Tibial artery (tissue), 4 donors: ENCODE measurements around the gene MAGI2.

Experiments
- DNase-seq, 2 donors: peaks; one replicate each; pipeline ENCODE4 v3.0.0-alpha.2; 2019
- H3K27ac ChIP-seq, 2 donors: fragments of 200-600 bp; sonication (generic) in 1 of 2; 1 replicate in 1 of 2; 2 replicates in 1 of 2; pipeline ENCODE4 v1.5.1; 2018 to 2019; ENCODE audit warnings: mild to moderate bottlenecking in 1 of 2
- H3K27me3 ChIP-seq, 2 donors: fragments of 200-600 bp; sonication (generic) in 1 of 2; one replicate each; pipeline versions ENCODE4 v1.5.1 to v1.6.0; 2016 to 2019
- H3K36me3 ChIP-seq, 3 donors: fragments of 200-600 bp; sonication (generic) in 2 of 3; one replicate each; pipeline ENCODE4 v1.5.1; 2016 to 2019; ENCODE audit warnings: mild to moderate bottlenecking in 2 of 3
- H3K4me1 ChIP-seq, 4 donors: fragments of 200-600 bp; sonication (generic) in 2 of 4; 1 replicate in 3 of 4; 2 replicates in 1 of 4; pipeline ENCODE4 v1.5.1; 2016 to 2019
- H3K4me3 ChIP-seq, 2 donors: fragments of 200-600 bp; sonication (generic) in 1 of 2; 1 replicate in 1 of 2; 2 replicates in 1 of 2; pipeline ENCODE4 v1.5.1; 2018 to 2019; ENCODE audit warnings: mild to moderate bottlenecking in 2 of 2
- H3K9me3 ChIP-seq, 3 donors: fragments of 200-600 bp; sonication (generic) in 1 of 3; one replicate each; pipeline ENCODE4 v1.5.1; 2016 to 2019
- CTCF ChIP-seq, 2 experiments: fragments of 200-600 bp in 1 of 2; fragments of 450-650 bp in 1 of 2; IDR thresholded peaks; one replicate each; pipeline ENCODE4 v1.5.1; 2017 to 2019; ENCODE audit warnings: antibody characterized with exemption in 2 of 2, mild to moderate bottlenecking in 1 of 2, moderate library complexity in 1 of 2
- intact Hi-C: fragments of 100-400 bp; cut with DNase I; formaldehyde crosslinking; loops from one replicate; pipeline ENCODE4 v1.15.0; 2023; ENCODE audit warnings: low total_unique reads

Gene MAGI2

GRCh38 chr7:77982926-77983550 is 1470.4 kb downstream of the MAGI2 start:
- H3K36me3 ChIP-seq: no peaks in the 10 kb centered on the region

GRCh38 chr7:77980087-77980713 is 1473.3 kb downstream of the MAGI2 start:
- TF ChIP-seq CTCF (IDR thresholded peaks at IDR 0.05): no peak
- Histone ChIP-seq H3K27ac (no peak overlapping the region), H3K9me3 (no peaks in the 10 kb centered on the region), H3K36me3 (no peaks in the 10 kb centered on the region), H3K27me3 (no peaks in the 10 kb centered on the region), H3K4me1 (peaks cover 0 to 2% (median 0%) of the 10 kb centered on the region in 4 donors), H3K4me3 (no peak overlapping the region)
- intact Hi-C loops: no loop called here
- DNase-seq: no peak

More at GRCh38 chr7:77982926-77983550, 1470.4 kb downstream of the MAGI2 start:
- no peak for TF ChIP-seq CTCF (IDR thresholded peaks at IDR 0.05)
- H3K4me1 ChIP-seq: peaks cover 0 to 6% (median 2%) of the 10 kb centered on the region in 4 donors
- H3K27ac ChIP-seq: no peak overlapping the region
- no peaks in the 10 kb centered on the region for H3K27me3 ChIP-seq
- no peaks in the 10 kb centered on the region for H3K9me3 ChIP-seq
- intact Hi-C loops: no loop called here
- H3K4me3 ChIP-seq: no peak overlapping the region
- DNase-seq: no peak

GRCh38 chr7:77979219-77979618 is 1474.2 kb downstream of the MAGI2 start:
- Histone ChIP-seq H3K4me1 (no peaks in the 10 kb centered on the region), H3K9me3 (no peaks in the 10 kb centered on the region), H3K27me3 (no peaks in the 10 kb centered on the region), H3K36me3 (no peaks in the 10 kb centered on the region), H3K4me3 (no peak overlapping the region), H3K27ac (no peak overlapping the region)
- intact Hi-C loops: no loop called here
- TF ChIP-seq CTCF (IDR thresholded peaks at IDR 0.05): no peak
- DNase-seq: no peak

- Histone ChIP-seq H3K9me3 (no peaks in the 10 kb centered on the region), H3K36me3 (no peaks in the 10 kb centered on the region), H3K4me3 (no peak overlapping the region), H3K27ac (no peak overlapping the region), H3K4me1 (no peaks in the 10 kb centered on the region), H3K27me3 (no peaks in the 10 kb centered on the region)
- intact Hi-C loops: no loop called here
- no peak for DNase-seq
- no peak for TF ChIP-seq CTCF (IDR thresholded peaks at IDR 0.05)
Measured at GRCh38 chr7:77975672-77976480, 1477.6 kb downstream of the MAGI2 start.

- no peak overlapping the region for H3K27ac ChIP-seq
- no peak for DNase-seq
- H3K9me3 ChIP-seq: no peaks in the 10 kb centered on the region
- intact Hi-C loops: no loop called here
- no peaks in the 10 kb centered on the region for H3K4me1 ChIP-seq
- H3K36me3 ChIP-seq: no peaks in the 10 kb centered on the region
- no peak for TF ChIP-seq CTCF (IDR thresholded peaks at IDR 0.05)
- H3K4me3 ChIP-seq: no peak overlapping the region
- no peaks in the 10 kb centered on the region for H3K27me3 ChIP-seq
Measured at GRCh38 chr7:77971726-77972125, 1481.7 kb downstream of the MAGI2 start.
